Stimulated activated naive B cell treated with anti-CD40 and anti-IgM and Interleukin-4, amounts not matched to agents 10 μg/mL and 1 μg/mL and 100 μg/mL, for 72 hours (primary cell): ENCODE measurements around the gene ZNF529.
"Not testable (repeated sequence)": the region's sequence is repeated elsewhere in the genome, so short reads cannot be mapped to it uniquely, and the experiment has no call there.

Experiments used
- ATAC-seq, 2 donors: fragments of 150-1000 bp; cut with Tn5 transposase; replicated peaks; 2 replicates each; pipeline ENCODE4 v1.10.0; 2021; ENCODE audit warnings: moderate library complexity in 1 of 2
- DNase-seq: peaks from one replicate; pipeline ENCODE4 v3.0.0; 2021
- H3K27ac Mint-ChIP-seq: one replicate; pipeline ENCODE4 v1.8.0; 2022; ENCODE audit warnings: mild to moderate bottlenecking, mixed read lengths
- H3K27me3 Mint-ChIP-seq, 2 donors: one replicate each; pipeline ENCODE4 v1.8.0; 2022; ENCODE audit warnings: mixed read lengths in 2 of 2
- H3K36me3 Mint-ChIP-seq, 2 donors: one replicate each; pipeline ENCODE4 v1.8.0; 2022; ENCODE audit warnings: mixed read lengths in 2 of 2, mild to moderate bottlenecking in 1 of 2
- H3K4me1 Mint-ChIP-seq, 2 donors: one replicate each; pipeline ENCODE4 v1.8.0; 2022; ENCODE audit warnings: mixed read lengths in 2 of 2, mild to moderate bottlenecking in 1 of 2
- H3K4me3 Mint-ChIP-seq, 2 donors: one replicate each; pipeline ENCODE4 v1.8.0; 2022; ENCODE audit warnings: mild to moderate bottlenecking in 2 of 2, mixed read lengths in 2 of 2, moderate library complexity in 1 of 2
- H3K9me3 Mint-ChIP-seq, 2 donors: one replicate each; pipeline ENCODE4 v1.8.0; 2022; ENCODE audit warnings: mixed read lengths in 2 of 2, mild to moderate bottlenecking in 1 of 2

The ZNF529 gene

GRCh38 chr19:36573020-36573894, at the start of gene ZNF529:
Gene ZNF529, minus strand, starts transcription at chr19:36573292. Its CDS starts 946 bp downstream, at chr19:36572346.
- Mint-ChIP-seq H3K4me3 (peak within 1 kb of the TSS; percentile 88 to 92), H3K36me3 (peaks cover 40 to 66% of the 10 kb centered on the region in 2 donors), H3K27me3 (no peaks in the 10 kb centered on the region), H3K27ac (peak within 1 kb of the TSS; percentile 99), H3K4me1 (peaks cover 25 to 39% of the 10 kb centered on the region in 2 donors), H3K9me3 (peaks cover 2 to 4% of the 10 kb centered on the region in 2 donors)
- DNase-seq (peak; percentile 90), ATAC-seq (peak; percentile 93 to 94)

- DNase-seq (no peak), ATAC-seq (peak; percentile 22 to 40)
- H3K9me3 Mint-ChIP-seq, result peaks cover 3 to 6% of the 10 kb centered on the region in 2 donors
- peak overlapping the region; percentile 92 to 93 for H3K4me3 Mint-ChIP-seq
- H3K27ac Mint-ChIP-seq, result peak overlapping the region; percentile 97
- no peaks in the 10 kb centered on the region for H3K27me3 Mint-ChIP-seq
- peaks cover 34 to 51% of the 10 kb centered on the region in 2 donors for H3K36me3 Mint-ChIP-seq
- H3K4me1 Mint-ChIP-seq, result peaks cover 21 to 34% of the 10 kb centered on the region in 2 donors
Measured at GRCh38 chr19:36605877-36606478, 32.9 kb upstream of the ZNF529 start.

GRCh38 chr19:36605101-36605876, 32.2 kb upstream of the ZNF529 start, which contains the start of gene ZNF382:
Gene ZNF382, plus strand, starts transcription at chr19:36605313. Its CDS starts 4,602 bp downstream, at chr19:36609915.
- peak; percentile 84 for DNase-seq
- peaks cover 3 to 6% of the 10 kb centered on the region in 2 donors for H3K9me3 Mint-ChIP-seq

GRCh38 chr19:36604656-36605100, 31.6 kb upstream of the ZNF529 start:
- Mint-ChIP-seq H3K36me3 (peaks cover 27 to 38% of the 10 kb centered on the region in 2 donors), H3K27ac (peak overlapping the region; percentile 97), H3K27me3 (no peaks in the 10 kb centered on the region), H3K4me1 (peaks cover 21 to 34% of the 10 kb centered on the region in 2 donors), H3K4me3 (peak overlapping the region; percentile 92 to 93), H3K9me3 (peaks cover 3 to 6% of the 10 kb centered on the region in 2 donors)
- DNase-seq (peak; percentile 85), ATAC-seq (peak; percentile 88 to 90)

More at GRCh38 chr19:36605101-36605876, 32.2 kb upstream of the ZNF529 start, which contains the start of gene ZNF382:
- peak; percentile 89 to 92 for ATAC-seq
- H3K27ac Mint-ChIP-seq, result peak within 1 kb of the TSS; percentile 97
- peaks cover 21 to 34% of the 10 kb centered on the region in 2 donors for H3K4me1 Mint-ChIP-seq
- peaks cover 31 to 45% of the 10 kb centered on the region in 2 donors for H3K36me3 Mint-ChIP-seq
- peak within 1 kb of the TSS; percentile 92 to 93 for H3K4me3 Mint-ChIP-seq
- no peaks in the 10 kb centered on the region for H3K27me3 Mint-ChIP-seq

GRCh38 chr19:36602681-36603080, 29.6 kb upstream of the ZNF529 start:
- H3K4me1 Mint-ChIP-seq, result peaks cover 18 to 34% of the 10 kb centered on the region in 2 donors
- H3K27me3 Mint-ChIP-seq, H3K27ac Mint-ChIP-seq: not testable (repeated sequence)

GRCh38 chr19:36579255-36579654, 6.2 kb upstream of the ZNF529 start:
- Mint-ChIP-seq H3K4me1 (peaks cover 9 to 11% of the 10 kb centered on the region in 2 donors), H3K9me3 (peaks cover 9 to 11% of the 10 kb centered on the region in 2 donors), H3K4me3 (no peak overlapping the region), H3K27ac (no peak overlapping the region), H3K27me3 (no peaks in the 10 kb centered on the region), H3K36me3 (peaks cover 54 to 66% of the 10 kb centered on the region in 2 donors)
- ATAC-seq (no peak), DNase-seq (no peak)

More at GRCh38 chr19:36602681-36603080, 29.6 kb upstream of the ZNF529 start:
- DNase-seq, H3K4me3 Mint-ChIP-seq, H3K9me3 Mint-ChIP-seq, ATAC-seq: not testable (repeated sequence)
- H3K36me3 Mint-ChIP-seq, result peaks cover 18 to 29% of the 10 kb centered on the region in 2 donors

GRCh38 chr19:36577271-36577996, 4.3 kb upstream of the ZNF529 start:
- Mint-ChIP-seq H3K4me1 (peaks cover 18 to 27% of the 10 kb centered on the region in 2 donors), H3K9me3 (peaks cover 3 to 6% of the 10 kb centered on the region in 2 donors), H3K4me3 (no peak overlapping the region), H3K36me3 (peaks cover 46 to 72% of the 10 kb centered on the region in 2 donors), H3K27me3 (no peaks in the 10 kb centered on the region), H3K27ac (no peak overlapping the region)
- DNase-seq (no peak), ATAC-seq (no peak)

GRCh38 chr19:36574741-36575140, 1.6 kb upstream of the ZNF529 start:
- DNase-seq (no peak), ATAC-seq (no peak)
- no peak overlapping the region for H3K27ac Mint-ChIP-seq
- peaks cover 4% of the 10 kb centered on the region in 2 donors for H3K9me3 Mint-ChIP-seq
- peaks cover 25 to 39% of the 10 kb centered on the region in 2 donors for H3K4me1 Mint-ChIP-seq
- no peaks in the 10 kb centered on the region for H3K27me3 Mint-ChIP-seq
- H3K4me3 Mint-ChIP-seq, result peak overlapping the region; percentile 66 to 88
- peaks cover 33 to 63% of the 10 kb centered on the region in 2 donors for H3K36me3 Mint-ChIP-seq

- DNase-seq (no peak), ATAC-seq (peak; percentile 5 to 9)
- peaks cover 25 to 39% of the 10 kb centered on the region in 2 donors for H3K4me1 Mint-ChIP-seq
- peaks cover 36 to 66% of the 10 kb centered on the region in 2 donors for H3K36me3 Mint-ChIP-seq
- no peaks in the 10 kb centered on the region for H3K27me3 Mint-ChIP-seq
- H3K4me3 Mint-ChIP-seq, result peak overlapping the region; percentile 88 to 92
- peak overlapping the region; percentile 99 for H3K27ac Mint-ChIP-seq
- H3K9me3 Mint-ChIP-seq, result peaks cover 3 to 4% of the 10 kb centered on the region in 2 donors
Measured at GRCh38 chr19:36573895-36574720, 1.0 kb upstream of the ZNF529 start.

GRCh38 chr19:36572593-36573019, 486 bp downstream of the ZNF529 start:
- H3K4me1 Mint-ChIP-seq, result peaks cover 25 to 39% of the 10 kb centered on the region in 2 donors

GRCh38 chr19:36564391-36564790, 8.7 kb downstream of the ZNF529 start:
- DNase-seq (no peak), ATAC-seq (no peak)
- peaks cover 23 to 26% of the 10 kb centered on the region in 2 donors for H3K9me3 Mint-ChIP-seq
- peaks cover 83 to 95% of the 10 kb centered on the region in 2 donors for H3K36me3 Mint-ChIP-seq
- H3K4me3 Mint-ChIP-seq, result no peak overlapping the region
- no peak overlapping the region for H3K27ac Mint-ChIP-seq
- no peaks in the 10 kb centered on the region for H3K27me3 Mint-ChIP-seq
- H3K4me1 Mint-ChIP-seq, result no peaks in the 10 kb centered on the region

More at GRCh38 chr19:36572593-36573019, 486 bp downstream of the ZNF529 start:
- no peak for DNase-seq
- Mint-ChIP-seq H3K27me3 (no peaks in the 10 kb centered on the region), H3K4me3 (peak overlapping the region; percentile 88 to 92), H3K36me3 (peaks cover 46 to 70% of the 10 kb centered on the region in 2 donors), H3K27ac (peak overlapping the region; percentile 99), H3K9me3 (peaks cover 4 to 5% of the 10 kb centered on the region in 2 donors)
- no peak for ATAC-seq

GRCh38 chr19:36547001-36547732, 25.9 kb downstream of the ZNF529 start:
- H3K4me1 Mint-ChIP-seq, result no peaks in the 10 kb centered on the region
- ATAC-seq (no peak), DNase-seq (no peak)
- H3K27ac Mint-ChIP-seq, result no peak overlapping the region
- H3K36me3 Mint-ChIP-seq, result peaks cover 76 to 97% of the 10 kb centered on the region in 2 donors
- H3K9me3 Mint-ChIP-seq, result peaks cover 29 to 44% of the 10 kb centered on the region in 2 donors
- no peak overlapping the region for H3K4me3 Mint-ChIP-seq
- no peaks in the 10 kb centered on the region for H3K27me3 Mint-ChIP-seq
